Loucy (cell line): ENCODE data around the gene NKAIN4.

Experiments
- CTCF ChIP-seq: fragments of 200-600 bp; sonication (generic); conservative IDR thresholded peaks from 2 replicates; pipeline ENCODE4 v1.5.1; 2014; ENCODE audit warnings: mild to moderate bottlenecking, antibody characterized with exemption, low read length
- EZH2phosphoT487 ChIP-seq: fragments of 200-600 bp; IDR thresholded peaks from 2 replicates; pipeline ENCODE4 v1.6.1; 2018; ENCODE audit warnings: antibody characterized with exemption, mild to moderate bottlenecking, moderate library complexity, borderline replicate concordance

- TF ChIP-seq CTCF: no peak
- no peak for TF ChIP-seq EZH2phosphoT487
Observed at GRCh38 chr20:63241272-63241671, 13.0 kb downstream of the NKAIN4 start.
